LNCaP clone FGC (cell line): ENCODE data around the gene SVIL.
"Not testable (repeated sequence)": the region's sequence is repeated elsewhere in the genome, so short reads cannot be mapped to it uniquely, and the experiment has no call there.

Source experiments
- DNase-seq: peaks from one replicate; pipeline ENCODE4 v3.0.0-alpha.2; 2011; ENCODE audit warnings: low read depth
- H3K4me3 ChIP-seq: 2 replicates; pipeline ENCODE4 v1.5.1; 2011; ENCODE audit warnings: mild to moderate bottlenecking, low read depth, low read length, control low read depth
- TF ChIP-seq, protein P1 (sequence below): IDR thresholded peaks from 2 replicates; pipeline ENCODE4 v1.5.1; 2012; ENCODE audit warnings: mild to moderate bottlenecking; ENCODE audit not compliant: control insufficient read depth, insufficient read depth; ENCODE audit errors: extremely low read depth

SVIL gene

DNA sequence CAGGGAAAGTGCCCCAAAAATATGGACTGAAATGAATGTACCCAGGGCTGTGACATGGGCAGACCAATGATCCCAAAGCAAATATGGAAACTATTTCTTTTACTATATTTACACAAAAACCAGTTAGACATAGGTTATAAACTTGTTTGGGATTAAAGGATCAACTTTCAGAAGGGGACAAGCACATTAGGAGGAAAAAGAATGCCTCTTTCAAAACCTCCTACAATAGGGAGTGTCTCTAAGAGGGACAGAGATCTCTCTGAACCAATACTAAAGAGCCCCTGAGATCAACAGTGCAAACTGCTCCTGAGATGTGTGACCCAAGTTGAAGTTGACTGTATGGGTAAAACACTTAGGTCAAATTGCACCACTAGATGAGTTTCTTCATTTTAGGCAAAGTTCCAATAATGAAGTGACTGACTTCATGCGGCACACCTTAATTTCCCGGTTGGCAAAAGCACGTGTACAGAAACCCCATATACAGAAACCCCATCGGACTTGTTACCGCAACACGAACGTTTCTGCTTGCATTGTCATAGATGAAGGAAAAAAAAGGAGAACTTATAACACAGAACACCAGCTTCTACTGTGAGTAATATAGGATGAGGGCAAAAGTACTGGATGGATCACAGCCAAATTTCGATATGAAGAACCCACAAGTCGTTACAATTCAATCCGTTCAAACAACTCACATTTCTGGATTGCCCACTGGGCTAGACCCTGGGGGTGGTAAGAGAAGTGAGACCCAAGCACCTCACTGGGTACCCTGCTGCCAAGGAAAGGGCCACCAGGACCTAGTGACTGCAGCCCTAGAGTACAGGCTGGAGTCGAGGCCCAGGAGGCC, 4.3 kb downstream of the SVIL start:
- H3K4me3 ChIP-seq, result peak overlapping the region; percentile 24
- peak; percentile 85 for DNase-seq
- TF ChIP-seq, protein P1, sequence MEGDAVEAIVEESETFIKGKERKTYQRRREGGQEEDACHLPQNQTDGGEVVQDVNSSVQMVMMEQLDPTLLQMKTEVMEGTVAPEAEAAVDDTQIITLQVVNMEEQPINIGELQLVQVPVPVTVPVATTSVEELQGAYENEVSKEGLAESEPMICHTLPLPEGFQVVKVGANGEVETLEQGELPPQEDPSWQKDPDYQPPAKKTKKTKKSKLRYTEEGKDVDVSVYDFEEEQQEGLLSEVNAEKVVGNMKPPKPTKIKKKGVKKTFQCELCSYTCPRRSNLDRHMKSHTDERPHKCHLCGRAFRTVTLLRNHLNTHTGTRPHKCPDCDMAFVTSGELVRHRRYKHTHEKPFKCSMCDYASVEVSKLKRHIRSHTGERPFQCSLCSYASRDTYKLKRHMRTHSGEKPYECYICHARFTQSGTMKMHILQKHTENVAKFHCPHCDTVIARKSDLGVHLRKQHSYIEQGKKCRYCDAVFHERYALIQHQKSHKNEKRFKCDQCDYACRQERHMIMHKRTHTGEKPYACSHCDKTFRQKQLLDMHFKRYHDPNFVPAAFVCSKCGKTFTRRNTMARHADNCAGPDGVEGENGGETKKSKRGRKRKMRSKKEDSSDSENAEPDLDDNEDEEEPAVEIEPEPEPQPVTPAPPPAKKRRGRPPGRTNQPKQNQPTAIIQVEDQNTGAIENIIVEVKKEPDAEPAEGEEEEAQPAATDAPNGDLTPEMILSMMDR, result no peak

DNA sequence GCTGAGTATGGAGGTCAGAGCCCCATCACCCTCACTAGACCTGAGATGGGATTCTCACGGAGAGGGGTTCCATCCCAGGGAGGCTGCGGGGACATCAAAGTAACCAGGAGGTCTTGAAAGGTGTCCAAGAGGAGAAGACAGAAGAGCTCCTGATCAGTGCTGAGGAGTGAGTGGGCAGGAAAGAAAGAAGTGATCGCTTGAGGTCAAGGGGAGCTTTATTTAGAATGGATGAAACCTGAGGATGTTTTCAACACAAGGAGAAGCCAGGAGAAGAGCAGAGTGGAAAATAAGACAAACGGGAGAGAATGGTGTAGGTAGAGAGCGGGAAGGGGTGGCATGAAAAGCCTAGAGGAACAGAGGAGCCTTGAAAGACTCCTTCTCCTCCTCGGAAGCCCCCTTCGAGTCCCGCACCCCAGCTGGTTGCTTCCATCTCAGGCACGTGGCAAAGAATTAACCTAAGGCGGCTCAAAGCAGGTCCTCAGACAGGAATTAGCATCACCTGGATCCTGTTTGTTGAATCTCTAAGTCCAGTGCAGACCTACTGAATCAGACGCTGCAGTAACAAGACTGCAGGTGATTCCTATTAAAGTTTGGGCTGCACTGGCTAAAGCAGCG, 5.8 kb downstream of the SVIL start:
- TF ChIP-seq, protein P1, result no peak
- no peak overlapping the region for H3K4me3 ChIP-seq
- no peak for DNase-seq

DNA sequence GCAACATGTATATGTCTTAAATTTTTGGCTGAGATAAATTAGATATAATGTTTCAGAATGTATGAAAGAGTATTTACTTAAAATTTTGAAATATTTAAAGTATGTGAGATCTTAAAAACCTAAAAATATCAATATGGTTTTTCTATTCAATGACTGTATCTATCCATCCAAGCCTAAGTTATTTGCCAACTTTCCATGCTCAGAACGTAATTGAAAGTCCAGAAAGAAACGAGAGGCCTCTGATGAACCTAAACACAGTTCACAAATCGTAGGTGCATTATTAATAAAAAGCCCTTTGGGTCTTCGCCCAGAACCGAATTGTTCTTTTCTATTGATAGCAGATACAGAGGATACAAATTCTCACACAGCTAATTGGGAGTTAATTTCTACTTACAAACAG, 6.5 kb downstream of the SVIL start:
- no peak for DNase-seq
- H3K4me3 ChIP-seq, result no peak overlapping the region
- TF ChIP-seq, protein P1, result no peak

DNA sequence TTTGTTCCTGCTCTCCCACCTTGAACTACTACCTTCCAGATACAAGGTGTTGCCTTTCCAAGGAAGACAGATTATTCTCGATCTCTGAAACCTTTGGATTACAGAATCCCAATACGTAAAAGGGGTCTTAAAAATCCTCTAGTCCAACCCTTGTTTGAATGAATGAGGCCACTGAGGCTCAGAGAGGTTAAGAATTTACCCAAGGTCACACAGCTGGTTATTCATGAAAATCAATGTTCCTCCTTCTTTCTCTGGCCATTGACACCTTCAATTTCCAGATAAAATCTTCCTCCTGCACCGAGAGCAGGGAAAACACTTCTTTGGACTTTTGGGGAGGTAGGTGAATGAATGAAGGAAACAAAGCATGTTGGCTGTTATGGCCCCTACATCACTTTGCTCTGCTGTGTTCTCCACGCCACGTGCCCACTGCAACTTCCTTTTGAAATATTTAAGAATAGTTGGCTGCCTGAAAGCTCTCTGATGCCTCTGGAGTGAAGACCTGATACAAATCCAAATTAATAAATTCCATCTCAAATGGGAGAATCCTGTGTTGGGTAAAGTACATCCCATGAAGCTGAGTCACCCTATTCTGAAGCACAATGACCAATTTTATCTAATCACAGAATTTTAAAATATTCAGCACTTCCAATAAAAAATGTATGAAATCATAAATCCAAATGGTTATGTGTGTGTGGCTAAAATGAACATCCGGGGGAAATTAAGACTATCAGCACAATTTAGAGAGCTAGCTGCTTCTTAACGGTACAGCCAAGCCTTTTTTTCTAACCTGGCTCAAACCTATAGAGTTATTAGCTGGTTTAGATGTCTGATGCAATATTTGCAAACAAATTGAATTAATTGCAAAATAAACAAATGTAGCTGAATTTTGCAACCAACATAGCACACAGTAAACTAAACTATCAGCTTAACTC, 7.3 kb downstream of the SVIL start:
- TF ChIP-seq, protein P1, result no peak
- peak; percentile 41 for DNase-seq
- no peak overlapping the region for H3K4me3 ChIP-seq

DNA sequence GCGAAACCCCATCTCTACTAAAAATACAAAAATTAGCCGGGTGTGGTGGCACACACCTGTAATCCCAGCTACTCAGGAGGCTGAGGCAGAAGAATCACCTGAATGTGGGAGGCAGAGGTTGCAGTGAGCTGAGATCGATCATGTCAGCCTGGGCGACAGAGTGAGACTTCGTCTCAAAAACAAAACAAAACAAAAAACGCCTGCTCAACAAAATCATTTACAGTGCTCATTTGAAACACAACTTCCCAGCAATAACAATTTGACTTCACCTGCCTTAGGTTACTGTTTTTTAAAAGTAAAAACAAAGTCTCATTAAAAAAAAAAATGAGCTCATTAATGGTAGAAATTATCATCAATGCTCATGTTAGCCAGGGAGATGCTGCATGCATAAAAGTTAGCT, 10.4 kb downstream of the SVIL start:
- not testable (repeated sequence) for H3K4me3 ChIP-seq, DNase-seq

DNA sequence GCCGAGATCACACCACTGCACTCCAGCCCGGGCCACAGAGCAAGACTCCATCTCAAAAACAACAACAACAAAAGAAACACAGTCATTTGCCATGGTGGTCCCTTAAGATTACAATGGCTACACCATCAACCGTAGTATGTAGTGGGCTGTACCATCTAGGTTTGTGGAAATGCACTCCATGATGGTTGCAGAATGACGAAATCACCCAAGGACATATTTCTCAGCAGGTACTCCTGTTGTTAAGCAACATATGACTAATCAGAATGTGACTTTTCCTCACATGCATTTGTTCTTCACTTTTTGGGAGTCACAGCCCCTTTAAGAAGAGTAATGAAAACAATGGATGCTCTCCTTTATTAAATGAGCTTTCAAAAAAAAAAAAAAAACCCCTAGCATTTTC, 11.0 kb downstream of the SVIL start:
- TF ChIP-seq, protein P1, result no peak

More for the DNA sequence above, 11.0 kb downstream of the SVIL start:
- H3K4me3 ChIP-seq, result no peak overlapping the region
- DNase-seq, result no peak
